ENCODE data around the gene JAK1.

DNA sequence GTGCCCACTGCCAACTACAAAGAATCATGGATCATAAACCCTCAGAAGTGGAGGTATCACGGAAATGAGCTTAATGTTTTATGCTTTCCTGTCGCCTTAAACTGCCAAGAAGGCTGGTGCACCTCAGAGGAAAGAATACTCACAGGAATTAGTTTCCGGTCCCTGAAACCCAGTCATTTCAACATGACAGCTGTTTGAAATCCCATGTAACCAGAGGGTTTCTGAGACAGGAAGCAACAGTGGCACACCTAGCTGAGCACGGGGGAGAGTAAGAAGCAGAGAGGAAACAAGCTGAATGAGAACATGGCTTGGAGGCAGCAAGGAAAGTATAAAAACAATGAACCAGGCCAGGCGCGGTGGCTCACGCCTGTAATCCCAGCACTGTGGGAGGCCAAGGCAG is 3.9 kb downstream of the JAK1 start:
- TF ChIP-seq, protein P1, sequence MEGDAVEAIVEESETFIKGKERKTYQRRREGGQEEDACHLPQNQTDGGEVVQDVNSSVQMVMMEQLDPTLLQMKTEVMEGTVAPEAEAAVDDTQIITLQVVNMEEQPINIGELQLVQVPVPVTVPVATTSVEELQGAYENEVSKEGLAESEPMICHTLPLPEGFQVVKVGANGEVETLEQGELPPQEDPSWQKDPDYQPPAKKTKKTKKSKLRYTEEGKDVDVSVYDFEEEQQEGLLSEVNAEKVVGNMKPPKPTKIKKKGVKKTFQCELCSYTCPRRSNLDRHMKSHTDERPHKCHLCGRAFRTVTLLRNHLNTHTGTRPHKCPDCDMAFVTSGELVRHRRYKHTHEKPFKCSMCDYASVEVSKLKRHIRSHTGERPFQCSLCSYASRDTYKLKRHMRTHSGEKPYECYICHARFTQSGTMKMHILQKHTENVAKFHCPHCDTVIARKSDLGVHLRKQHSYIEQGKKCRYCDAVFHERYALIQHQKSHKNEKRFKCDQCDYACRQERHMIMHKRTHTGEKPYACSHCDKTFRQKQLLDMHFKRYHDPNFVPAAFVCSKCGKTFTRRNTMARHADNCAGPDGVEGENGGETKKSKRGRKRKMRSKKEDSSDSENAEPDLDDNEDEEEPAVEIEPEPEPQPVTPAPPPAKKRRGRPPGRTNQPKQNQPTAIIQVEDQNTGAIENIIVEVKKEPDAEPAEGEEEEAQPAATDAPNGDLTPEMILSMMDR (IDR thresholded peaks at IDR 0.05): no peak
- no peak for TF ChIP-seq ZFX (IDR thresholded peaks at IDR 0.05; ENCODE audit: borderline replicate concordance)

Measured in 22Rv1 (cell line).